HG03565 (cell line): Measurements from ENCODE around the gene PON2.

Experiments
- ATAC-seq: cut with Tn5 transposase; IDR thresholded peaks from one replicate; pipeline ENCODE4 v1.9.1; 2021; ENCODE audit warnings: mild to moderate bottlenecking, moderate library complexity; ENCODE audit not compliant: unreplicated experiment

PON2 gene

DNA sequence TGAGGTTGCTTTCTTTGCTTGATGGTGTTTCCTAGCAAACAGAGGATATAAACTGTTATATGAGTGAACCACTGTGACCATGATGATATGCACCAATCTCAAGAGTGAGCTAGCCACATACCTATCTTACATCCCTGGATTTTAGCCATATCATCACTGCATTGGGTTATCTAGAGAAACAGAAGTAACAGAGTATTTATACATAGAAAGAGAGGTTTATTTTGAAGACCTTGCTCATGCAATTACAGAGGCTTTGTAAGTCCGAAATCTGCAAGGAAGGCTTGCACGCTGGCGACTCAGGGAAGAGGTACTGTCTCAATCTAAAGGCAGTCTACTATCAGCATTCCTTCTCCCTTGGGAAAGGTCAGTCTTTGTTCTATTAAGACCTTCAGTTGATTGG lies 11.8 kb upstream of the PON2 start:
- ATAC-seq: no peak

DNA sequence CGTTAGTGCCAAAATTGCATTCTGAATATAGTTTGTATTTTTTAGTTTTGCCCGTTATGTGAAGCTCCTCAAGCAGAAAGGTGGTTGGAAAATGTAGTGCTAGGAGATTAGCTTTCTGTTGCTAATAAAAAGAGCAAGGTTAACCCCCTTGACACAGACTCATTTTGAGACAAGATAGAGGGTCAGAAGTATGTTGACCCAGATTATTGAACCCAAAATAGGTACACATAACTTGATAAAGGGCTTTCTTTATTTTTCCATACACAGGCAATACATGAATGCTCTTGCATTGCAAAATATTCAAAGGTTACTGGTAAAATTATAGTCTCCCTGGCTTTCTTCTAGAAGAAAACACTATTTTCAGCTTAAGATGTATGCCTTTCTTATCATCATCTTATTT lies 10.0 kb upstream of the PON2 start:
- ATAC-seq: no peak

DNA sequence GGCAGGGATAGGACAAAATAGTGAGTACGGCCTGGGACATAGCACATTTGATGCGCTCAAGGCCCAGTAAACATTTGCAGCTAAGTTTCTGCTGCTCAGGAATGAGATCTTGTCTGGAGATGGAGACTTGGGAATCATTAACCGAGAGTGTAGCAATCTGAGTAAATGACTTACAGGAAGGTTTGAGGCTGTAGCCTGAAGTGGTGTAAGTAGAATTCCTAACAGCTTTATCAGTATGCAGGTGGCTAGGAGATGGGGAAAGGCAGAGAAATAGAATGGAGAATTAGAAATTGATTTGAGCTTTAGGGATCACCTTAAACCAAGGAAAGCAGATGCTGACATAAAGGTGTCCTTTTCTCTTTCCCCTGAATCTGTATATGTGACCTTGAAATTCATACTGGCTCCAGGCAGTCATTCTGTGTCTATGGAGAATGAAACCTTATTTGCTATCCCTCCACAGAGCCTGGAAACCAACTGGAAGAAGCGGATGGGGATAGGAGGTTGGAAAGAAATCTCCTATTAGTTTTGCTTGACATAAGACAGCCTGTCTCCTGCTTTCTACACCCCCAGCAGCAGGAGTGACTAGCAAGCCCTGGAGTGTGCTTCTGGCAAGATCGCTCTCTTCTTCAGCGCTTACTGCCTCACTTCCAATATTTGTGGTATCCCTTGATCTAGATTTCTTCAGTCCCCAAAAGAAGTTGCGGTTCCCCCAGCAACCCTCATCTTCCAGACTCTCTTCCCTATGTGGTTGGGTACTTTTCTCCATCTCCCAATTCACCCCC lies 6.4 kb upstream of the PON2 start:
- ATAC-seq: no peak

DNA sequence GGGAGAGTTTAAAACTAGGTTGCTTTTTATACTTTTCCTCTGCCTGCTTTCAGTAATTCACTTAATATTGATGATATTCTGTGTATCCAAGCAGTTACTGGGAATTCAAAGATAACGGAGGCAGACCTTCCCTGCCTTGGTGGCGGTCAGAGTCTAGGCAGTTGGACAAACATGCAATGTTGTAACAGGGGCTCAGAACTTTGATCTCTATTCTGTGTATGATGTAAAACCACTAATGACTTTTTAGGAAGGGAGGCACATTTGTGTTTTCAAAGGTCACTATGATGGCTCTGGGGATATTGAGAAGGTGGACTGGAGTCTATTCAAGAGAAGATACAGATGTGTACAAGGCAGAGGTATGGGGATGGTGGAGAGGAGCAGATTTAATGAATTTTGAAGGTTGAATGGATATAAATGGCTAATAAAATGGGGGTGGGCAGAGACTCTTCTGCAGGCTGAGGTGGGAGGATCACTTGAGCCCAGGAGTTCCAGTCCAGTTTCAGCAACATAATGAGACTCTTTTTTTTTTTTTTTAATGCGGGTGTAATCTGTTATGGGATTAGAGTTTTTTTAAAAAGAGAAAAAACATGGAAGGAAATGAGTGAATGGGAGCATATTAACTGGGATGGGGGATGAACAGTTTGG lies 5.7 kb upstream of the PON2 start:
- no peak for ATAC-seq

DNA sequence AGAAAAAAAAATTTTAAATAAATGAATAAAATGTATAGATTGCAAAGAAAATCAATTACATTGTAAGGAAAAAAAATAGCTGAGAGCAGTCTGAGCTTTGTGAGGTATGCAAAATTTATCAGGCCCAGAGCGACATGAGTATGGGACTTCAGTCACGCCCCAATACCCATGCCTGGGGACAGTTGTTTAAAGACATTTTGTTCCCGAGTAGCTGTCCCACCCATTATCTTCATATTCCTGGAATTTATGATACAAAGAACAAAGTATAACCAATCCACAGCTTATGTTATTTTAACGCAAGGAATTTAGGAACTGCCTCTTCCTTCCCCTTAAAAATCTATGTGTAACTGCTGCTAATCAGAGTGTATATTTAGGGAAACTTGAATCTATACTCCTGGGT lies 1.6 kb upstream of the PON2 start:
- no peak for ATAC-seq

DNA sequence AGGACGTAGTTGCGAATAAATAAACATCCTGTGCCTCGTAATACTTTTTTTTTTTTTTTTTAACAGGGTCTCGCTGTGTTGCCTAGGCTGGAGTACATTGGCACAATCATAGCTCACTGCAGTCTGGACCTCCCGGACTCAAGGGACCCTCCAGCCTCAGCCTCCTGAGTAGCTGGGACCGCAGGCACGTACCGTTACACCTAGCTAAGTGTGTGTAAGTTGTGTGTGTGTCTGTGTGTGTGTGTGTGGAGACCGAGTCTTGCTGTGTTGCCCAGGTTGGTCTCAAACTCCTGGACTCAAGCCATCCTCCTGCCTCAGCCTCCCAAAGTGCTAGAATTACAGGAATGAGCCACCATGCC lies 573 bp upstream of the PON2 start:
- no peak for ATAC-seq

DNA sequence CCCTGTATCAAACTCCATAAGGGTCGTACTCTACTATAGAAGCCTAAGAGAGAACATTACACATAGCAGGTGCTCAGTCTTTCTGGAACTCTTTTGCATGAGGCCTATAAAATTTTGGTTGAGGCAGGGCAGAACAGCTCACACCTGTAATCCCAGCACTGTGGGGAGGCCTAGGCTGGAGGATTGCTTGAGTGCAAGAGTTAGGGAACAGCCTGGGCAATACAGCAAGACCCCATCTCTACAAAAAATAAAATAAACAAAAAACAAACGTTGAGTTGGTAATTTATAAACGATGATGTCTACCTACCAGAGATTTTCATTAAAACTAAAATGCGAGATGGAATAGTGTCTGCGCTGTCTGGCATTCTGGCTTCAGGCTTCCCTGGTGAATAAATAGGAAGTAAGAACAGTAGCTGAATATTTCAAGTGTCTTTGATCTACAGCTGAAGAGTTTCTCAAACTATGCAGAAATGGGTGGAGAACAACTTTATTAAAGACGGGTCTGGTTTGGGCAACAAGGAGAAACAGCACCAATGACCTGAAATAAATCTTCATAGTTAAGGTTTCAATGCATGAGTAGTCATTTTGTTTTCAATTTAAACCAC lies 774 bp downstream of the PON2 start:
- no peak for ATAC-seq

DNA sequence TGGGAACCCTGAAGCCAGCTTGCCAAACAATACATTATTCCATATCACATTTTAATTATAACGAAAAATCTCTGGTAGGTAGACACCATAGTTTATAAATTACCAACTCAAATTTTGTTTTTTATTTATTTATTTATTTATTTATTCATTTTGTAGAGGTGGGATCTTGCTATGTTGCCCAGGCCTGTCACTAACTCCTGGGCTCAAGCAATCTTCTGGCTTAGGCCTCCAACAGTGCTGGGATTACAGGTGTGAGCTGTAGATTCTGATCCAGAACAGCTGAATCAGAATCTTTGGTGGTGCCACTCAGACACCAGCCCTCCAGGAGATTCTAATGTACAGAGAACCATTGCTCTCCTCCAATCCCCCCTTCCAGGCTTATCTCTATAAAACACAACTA lies 1.7 kb downstream of the PON2 start:
- ATAC-seq: no peak

DNA sequence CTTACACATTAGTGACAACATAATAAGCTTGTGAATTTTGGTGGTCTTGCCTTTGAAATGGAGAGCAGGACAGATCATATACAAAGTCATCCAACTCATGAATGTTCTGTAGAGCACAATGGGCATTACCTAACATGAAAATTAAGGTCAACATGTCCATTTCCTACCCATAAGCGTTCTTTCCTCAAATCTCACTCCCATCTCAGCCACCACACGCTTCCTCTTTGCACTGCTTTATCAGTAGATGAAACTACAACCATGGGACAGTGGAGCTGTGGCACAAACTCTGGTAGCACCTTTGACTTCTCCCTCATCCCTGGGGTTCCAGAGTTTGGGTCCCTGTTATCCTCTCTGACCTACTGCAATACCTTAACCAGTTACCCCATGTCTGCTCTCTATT lies 2.2 kb downstream of the PON2 start:
- ATAC-seq: no peak

DNA sequence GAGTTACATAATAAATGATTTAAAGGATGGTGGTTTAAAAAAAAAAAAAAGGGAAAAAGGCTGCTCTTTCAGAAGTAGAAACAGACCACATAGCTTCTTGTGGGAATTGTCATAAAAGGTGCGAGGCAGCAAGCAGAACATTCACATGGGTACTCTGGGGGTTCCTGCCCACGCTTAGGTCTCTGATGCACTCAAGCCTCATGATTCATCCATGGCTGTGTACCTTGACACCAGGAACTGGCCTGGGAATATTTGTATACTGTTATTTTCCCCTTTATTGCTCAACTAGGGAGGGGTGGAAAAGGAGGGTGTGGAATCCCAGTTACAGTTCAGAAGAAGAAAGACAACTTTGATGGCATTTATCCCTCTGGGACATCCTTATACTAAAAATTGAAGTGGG lies 4.0 kb downstream of the PON2 start:
- no peak for ATAC-seq

DNA sequence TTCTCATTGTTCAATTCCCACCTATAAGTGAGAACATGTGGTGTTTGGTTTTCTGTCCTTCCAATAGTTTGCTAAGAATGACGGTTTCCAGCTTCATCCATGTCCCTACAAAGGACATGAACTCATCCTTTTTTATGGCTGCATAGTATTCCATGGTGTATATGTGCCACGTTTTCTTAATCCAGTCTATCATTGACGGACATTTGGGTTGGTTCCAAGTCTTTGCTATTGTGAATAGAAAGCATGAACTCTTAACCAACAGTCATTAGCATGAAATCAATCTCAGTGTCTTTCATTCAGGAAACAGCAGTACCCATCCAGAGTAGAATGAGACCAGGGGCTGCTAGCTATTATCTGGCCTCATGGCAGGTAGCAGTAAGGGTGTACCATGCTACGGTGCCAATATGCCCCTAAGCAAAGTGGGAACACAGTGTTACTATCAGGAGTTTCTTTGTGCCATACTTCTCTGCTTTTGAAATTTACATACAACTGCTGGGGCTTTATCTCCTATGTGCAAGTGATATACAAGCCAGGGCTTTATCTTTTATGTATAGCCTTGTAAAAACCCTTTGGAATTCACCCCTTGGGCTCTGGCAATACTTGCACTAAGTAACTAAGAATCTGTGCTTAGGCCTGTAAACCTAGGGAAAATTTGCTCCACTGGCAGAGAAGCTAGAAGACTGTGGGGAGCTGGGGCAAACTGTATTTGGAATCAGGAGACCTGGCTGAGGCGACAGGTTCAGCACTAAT lies 5.4 kb downstream of the PON2 start:
- no peak for ATAC-seq

DNA sequence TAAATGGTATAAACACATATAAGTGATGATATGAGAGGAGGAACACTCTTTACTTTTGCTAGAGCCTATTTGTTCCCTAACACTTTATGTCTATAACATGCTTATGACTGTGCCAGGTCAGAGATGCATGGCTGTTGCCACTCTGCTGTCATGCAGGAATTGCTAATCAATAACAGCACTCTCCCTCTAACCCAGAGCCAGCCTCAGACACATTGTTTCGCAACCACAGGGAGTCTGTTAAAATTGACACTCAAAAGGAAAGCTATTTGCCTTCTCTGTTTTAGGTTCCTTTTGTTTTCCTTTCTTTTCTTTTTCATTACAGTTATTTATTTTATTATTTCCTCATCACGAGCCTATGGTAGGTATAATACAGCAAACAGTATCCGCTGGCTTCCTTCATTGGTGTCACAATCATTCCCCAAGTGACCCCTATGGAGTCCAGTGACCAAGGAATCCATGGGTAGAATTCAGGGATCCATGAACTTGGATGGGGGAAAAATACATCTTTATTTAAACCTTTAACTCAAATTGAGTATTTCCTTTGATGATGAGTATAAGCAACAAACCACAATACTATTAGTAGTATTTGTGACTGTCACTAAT lies 6.8 kb downstream of the PON2 start:
- no peak for ATAC-seq

DNA sequence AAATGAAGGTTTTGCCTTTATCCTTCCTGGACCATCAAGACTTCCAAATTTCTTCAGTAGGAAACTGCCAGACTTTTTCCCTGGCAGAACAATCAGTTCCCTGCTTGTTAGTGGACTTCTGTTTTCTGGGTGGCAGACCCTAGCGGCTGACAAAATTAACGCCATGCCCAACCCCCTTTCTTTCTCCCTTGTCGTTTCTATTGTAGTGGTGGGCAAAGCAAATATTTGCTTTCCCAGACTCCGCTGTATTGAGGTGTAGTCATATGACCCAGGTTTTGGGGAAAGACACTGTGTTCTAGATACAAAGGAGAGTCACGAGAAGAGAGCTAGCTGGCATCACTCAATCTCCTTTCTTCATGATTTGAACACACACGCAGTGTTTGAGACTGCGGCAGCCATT lies 7.7 kb downstream of the PON2 start:
- no peak for ATAC-seq

DNA sequence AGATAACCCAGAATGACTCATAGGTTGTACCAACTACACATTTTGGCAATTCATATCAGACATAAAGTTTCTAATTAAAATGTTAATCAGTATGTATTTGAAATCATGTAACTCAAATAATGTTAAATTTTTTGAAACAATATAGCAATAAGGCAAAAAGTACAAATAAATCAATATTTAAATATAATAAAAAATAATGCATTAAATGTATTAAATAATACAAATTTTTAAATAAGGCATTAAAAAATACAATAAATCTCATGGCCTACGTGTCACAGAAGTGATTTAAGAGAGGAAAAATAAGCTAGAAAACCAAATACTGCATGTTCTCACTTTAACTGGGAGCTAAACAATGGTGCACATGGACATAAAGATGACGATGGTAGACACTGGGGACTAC lies 9.1 kb downstream of the PON2 start:
- no peak for ATAC-seq

DNA sequence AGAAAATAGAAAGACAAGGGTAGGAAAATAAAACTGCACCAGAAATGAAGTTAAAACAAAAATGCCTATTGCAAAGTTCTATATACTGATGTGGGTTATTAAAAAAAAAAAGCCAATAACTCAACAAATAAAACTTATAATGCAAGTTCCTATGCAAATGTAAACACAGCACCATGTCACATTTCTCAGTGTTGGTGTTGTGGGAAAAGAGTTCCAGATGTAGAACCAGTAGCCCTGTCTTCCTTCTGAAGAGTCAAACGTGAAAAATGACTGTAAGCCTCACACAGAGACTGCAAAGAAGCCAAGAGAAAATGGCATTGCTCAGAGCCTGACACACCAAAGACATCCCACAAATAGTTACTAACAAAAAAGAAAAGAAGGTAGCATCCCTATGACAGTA lies 10.1 kb downstream of the PON2 start:
- no peak for ATAC-seq

DNA sequence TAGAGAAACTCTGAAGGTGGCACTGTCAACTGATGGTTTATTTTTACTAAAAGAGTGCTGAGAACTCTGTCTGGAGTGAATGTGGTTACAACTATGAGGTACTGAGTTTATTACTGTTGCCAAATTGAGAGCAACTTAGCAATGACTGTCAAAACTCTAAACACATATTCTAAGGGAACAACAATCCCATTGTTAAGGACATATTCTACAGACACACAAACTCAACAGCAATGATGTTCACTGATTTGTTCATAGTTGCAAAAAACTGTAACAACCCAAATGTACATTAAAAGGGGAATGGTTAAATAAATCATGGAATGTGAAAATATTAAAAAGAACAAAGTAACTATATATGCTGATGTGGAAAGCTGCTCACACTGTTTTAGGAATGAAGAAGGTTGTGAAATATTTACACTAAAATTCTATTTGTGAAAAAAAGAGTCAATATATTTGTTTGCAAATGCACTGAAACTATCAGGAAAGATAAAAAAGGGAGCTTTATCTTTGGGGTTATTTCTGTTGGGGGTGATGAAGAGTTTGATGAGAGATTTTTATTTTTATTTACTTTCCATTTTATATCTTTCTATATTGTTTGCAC lies 12.9 kb downstream of the PON2 start:
- no peak for ATAC-seq

DNA sequence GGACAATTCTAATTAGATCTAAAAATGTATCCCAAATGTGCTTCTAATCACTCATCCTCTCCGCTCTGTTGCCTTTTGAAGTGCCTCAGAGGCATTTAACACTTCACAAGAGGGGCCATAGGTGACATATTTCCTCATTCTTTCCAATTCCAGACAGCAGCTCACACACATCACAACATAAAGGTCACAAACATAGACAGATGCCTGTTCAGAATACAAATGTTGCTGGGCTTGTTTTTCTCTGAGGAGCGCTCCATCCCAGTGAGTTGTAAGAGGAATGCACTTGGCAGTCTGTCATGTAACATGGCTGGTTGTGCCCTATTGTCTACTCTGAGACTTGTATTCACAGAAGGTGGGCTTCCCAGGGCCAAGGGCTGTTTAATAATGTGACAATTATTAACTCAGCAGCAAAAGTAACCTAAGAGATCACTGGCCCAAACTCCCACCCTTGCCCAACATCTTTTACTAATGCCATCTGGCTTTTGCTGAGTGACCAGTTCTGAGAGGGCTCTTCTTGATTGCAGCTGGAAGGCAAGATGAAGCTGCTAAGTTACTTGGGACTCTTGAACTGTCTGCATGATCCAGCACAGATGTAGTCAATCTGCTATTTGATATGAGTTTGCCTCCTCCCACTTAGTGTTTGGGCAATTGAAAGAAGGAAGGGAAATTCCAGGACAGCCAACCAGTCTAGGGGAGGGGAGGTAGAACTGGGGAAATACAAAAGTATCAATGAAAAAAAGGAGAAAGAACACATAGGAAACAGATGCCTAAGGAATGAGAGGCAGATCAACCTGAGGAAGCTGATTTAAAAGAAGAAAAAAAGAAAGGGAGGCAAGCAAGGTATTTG lies 13.6 kb downstream of the PON2 start:
- no peak for ATAC-seq

DNA sequence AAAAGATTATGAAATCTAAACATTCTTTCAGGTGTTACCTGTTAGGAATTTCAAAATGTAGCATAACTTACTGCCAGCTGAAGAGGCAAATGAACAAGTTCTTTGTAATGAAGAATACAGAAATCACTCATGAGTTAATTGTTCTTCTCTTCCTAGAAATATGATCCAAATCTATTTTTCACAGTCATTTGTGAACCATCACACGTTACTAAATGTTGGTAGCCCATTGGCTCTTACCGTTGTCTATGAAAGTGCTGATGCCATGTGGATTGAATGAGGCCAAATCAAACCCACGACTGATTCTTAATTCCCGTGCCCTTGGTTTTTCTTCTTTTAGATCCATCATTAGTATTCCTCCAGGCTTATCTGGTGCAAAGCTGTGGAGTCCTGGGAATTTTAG lies 22.8 kb downstream of the PON2 start:
- no peak for ATAC-seq

DNA sequence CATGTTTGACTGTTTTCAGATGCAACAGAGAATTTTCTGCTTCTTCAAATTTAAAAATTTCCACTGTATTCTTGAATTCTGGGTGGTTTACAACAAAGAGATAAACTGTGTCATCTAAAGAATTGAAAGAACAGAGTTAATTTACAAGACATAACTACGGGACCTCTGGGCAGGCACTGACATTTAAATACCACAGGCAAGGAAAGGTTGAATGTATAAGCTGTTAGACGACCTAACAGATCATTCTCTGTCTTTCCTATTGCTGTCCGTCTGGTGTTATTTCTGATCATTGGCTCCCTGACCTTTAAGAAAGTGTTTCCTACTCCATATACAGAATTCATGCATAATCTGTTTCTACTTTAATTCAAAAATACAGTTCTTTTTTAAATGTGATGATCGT lies 23.2 kb downstream of the PON2 start:
- no peak for ATAC-seq

DNA sequence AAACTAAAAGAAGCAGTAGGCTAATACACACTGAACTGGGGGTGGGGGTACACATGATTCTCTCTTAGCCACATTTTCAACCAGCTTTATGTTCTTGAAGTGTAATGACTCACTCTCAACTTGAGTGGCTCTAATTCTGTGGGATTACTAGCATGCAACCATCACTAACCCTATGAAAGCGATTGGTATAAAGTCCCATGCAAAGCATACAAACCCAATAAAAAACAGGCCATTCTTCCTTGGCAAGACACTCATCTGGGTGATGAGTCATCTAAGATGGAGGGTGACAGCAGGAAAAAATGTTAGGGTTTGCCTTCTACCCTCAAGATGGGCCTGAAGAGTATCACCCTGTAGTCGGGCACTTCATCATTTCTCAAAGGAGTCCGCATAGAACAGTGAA lies 23.8 kb downstream of the PON2 start:
- no peak for ATAC-seq
